ENCODE data around the gene LMCD1.

- TF ChIP-seq POLR2A (IDR thresholded peaks at IDR 0.05) = no peak
- no peak for TF ChIP-seq CTCF (IDR thresholded peaks at IDR 0.05)
Measured at GRCh38 chr3:8581806-8582445, 80.3 kb downstream of the LMCD1 start.
